Mesodermal cell (in vitro differentiated cells): Measurements from ENCODE around the gene PIEZO1.
"Not testable (repeated sequence)": the region's sequence is repeated elsewhere in the genome, so short reads cannot be mapped to it uniquely, and the experiment has no call there.

Experiments
- H3K27ac ChIP-seq: 2 replicates; pipeline ENCODE4 v1.7.0; 2013; ENCODE audit warnings: mild to moderate bottlenecking, low read depth, low read length, moderate library complexity; ENCODE audit not compliant: severe bottlenecking
- H3K36me3 ChIP-seq: 2 replicates; pipeline ENCODE4 v1.7.1; 2013; ENCODE audit warnings: mild to moderate bottlenecking, low read length, moderate library complexity; ENCODE audit not compliant: control insufficient read depth, insufficient read depth
- H3K4me1 ChIP-seq: one replicate; pipeline ENCODE4 v1.7.1; 2013; ENCODE audit warnings: mild to moderate bottlenecking, low read length; ENCODE audit not compliant: insufficient read depth, control insufficient read depth, poor library complexity, severe bottlenecking
- H3K4me3 ChIP-seq: 2 replicates; pipeline ENCODE4 v1.7.0; 2013; ENCODE audit warnings: low read length, control low read depth, mild to moderate bottlenecking; ENCODE audit not compliant: insufficient read depth, poor library complexity, severe bottlenecking; ENCODE audit errors: extremely low read depth
- H3K9me3 ChIP-seq: 2 replicates; pipeline ENCODE4 v1.7.1; 2013; ENCODE audit warnings: mild to moderate bottlenecking, low read length, moderate library complexity; ENCODE audit not compliant: control insufficient read depth
- WGBS, 2 experiments: methylation state at CpG; one replicate each; pipeline ENCODE4 v1.1.5; 2013; ENCODE audit warnings: missing lambda C conversion rate in 2 of 2; ENCODE audit not compliant: insufficient coverage in 2 of 2; 5-methylcytosine and 5-hydroxymethylcytosine counted together

PIEZO1 gene

DNA sequence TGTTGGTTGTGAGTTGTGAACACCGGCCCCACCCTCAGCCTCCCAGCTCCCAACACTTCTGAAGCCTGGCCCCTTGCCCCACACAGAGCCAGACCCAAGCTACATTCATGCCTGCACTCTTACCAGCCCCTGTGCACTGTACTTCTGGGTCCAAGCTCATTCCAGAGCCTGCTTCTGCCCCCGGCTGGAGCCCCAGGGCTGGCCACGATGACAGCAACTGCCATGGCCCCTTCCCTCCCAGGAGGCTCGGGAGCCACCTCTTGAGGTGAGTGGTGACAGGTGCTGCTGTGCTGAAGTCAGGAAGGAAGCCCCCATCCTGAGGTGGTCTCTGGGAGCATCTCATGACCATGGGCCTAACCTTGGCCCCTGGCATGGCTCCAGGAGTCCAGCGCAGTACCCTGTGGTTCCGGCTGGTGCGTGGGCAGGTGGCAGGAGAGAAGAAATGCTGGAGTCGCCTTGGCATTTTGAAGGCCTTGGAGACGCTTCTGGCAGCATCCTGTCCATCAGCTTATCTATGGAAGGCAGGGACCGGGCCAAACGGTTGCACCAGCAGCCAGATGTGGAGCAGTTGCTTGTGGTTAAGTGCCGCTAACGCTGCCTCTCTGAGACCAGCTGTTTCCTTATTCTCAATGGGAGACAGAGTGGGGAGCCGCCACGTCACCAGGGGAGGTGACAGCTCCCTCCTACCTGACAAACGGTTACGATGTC lies 14.7 kb upstream of the PIEZO1 start:
- H3K4me1 ChIP-seq, result peaks cover under 1% of the 10 kb centered on the region
- no peak overlapping the region for H3K4me3 ChIP-seq
- H3K27ac ChIP-seq, result no peak overlapping the region
- 91 to 92% methylated on average over 15 to 16 of the region's 17 CpGs for WGBS, 2 experiments
- H3K9me3 ChIP-seq, result no peaks in the 10 kb centered on the region
- H3K36me3 ChIP-seq, result no peaks in the 10 kb centered on the region

DNA sequence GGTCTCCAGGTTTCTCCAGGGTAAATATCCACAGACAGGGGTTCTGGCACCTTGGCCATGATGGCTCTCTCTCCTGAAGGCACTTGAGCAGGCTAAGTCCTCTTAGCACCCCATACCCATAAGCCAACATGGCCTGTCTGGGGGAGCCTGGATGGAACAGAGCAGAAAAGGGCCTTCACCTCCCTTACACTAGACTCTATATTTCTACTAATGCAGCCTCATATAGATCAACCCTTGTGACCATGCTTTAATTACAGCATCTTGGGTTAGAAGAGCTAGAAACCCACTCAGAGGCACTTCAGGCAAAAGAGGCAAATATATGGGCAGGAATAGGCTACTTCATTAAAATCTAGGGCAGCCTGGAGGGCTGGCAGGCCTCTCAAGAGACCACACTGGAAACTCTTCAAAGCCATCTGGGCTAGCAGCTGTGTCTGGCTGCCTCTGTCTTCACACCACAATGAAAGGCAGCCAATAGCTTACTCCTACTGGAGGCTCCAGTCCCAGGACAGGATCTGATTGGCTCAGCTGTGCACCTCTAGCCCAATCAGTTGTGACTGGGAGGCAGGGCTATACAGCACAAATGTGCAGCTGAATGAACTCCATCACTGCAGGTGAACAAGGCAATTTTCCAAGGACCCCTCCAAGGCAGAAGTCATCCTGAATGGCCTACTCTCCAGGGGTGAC lies 13.9 kb upstream of the PIEZO1 start:
- Histone ChIP-seq H3K36me3 (no peaks in the 10 kb centered on the region), H3K27ac (no peak overlapping the region), H3K4me3 (no peak overlapping the region), H3K4me1 (no peaks in the 10 kb centered on the region), H3K9me3 (no peaks in the 10 kb centered on the region)

DNA sequence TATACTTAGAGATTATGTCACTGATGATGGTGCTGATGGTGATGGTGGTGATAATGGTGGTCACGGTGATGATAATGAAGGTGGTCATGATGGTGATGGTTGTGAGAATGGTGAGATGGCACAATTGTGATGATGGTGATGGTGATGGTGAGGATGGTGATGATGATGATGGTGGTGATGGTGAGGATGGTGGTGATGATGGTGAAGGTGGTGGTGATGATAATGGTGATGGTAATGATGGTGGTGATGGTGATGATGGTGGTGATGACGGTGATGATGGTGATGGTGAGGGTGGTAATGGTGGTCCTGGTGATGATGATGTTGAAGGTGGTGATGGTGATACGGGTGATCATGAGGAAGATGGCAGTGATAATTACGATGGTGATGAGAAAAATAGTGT lies 13.1 kb upstream of the PIEZO1 start:
- WGBS, 2 experiments, result 87 to 98% methylated on average over 4 of the region's 4 CpGs
- no peaks in the 10 kb centered on the region for H3K36me3 ChIP-seq
- H3K4me1 ChIP-seq, result no peaks in the 10 kb centered on the region
- H3K9me3 ChIP-seq, result no peaks in the 10 kb centered on the region
- H3K4me3 ChIP-seq, result no peak overlapping the region
- no peak overlapping the region for H3K27ac ChIP-seq

DNA sequence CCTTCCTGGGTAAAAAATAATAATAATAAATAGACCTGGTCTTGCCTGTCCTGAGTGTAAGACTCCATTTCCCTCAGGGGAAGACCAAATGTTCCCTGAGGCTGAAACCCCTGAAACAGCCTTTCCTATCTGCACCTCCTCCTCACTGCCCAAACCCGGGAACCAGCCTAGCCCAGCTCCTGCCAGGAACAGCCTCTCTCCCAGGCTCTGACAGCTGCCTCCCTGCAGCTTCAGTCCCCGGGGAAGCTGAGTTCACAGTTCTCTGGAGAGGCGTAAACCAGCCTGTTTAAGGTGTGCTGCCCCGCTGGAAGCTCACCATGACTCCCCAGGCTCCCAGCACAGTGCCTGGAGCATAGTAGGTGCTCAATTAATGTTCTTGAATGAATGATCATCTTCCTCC lies 11.3 kb upstream of the PIEZO1 start:
- Histone ChIP-seq H3K9me3 (no peaks in the 10 kb centered on the region), H3K4me1 (peaks cover 7% of the 10 kb centered on the region)
- no CpG with 5 or more reads among the region's 4 CpGs for WGBS, 2 experiments

DNA sequence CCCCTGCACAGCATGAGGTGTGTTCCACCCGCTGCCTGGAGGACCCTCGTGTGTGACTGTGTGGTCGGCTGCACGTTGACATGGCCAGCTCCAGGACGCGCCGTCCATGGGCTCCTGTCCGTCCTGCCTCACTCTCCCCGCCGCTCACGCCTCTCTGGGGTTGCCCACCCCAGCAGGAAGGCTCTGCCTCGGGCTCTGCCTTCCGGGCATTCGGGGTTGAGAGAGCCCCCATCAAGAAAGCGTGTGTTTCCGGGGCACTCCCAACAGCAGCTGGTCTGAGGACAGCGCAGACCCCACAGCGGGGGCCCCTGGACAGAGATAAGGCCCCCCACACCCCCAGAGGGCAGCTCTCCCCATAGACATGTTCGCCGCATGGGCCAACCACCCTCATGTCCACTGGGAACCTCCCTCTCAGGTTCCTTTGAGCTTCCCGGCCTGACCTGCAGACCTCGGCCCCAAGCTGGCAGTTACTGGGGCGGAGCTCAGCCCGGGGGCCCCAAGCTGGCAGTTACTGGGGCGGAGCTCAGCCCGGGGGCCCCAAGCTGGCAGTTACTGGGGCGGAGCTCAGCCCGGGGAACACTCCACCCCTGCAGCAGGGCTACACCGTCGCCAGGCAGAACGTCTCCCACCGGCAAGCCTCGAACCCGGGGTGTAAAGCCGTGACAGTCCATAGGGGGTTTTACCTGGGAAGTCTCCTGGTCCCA lies 8.4 kb upstream of the PIEZO1 start:
- Histone ChIP-seq H3K36me3 (no peaks in the 10 kb centered on the region), H3K4me3 (no peak overlapping the region), H3K27ac (no peak overlapping the region), H3K4me1 (peaks cover 10% of the 10 kb centered on the region), H3K9me3 (no peaks in the 10 kb centered on the region)
- WGBS, 2 experiments, result 78% methylated on average over 23 to 32 of the region's 35 CpGs

More for the DNA sequence above, 11.3 kb upstream of the PIEZO1 start:
- Histone ChIP-seq H3K27ac (no peak overlapping the region), H3K4me3 (no peak overlapping the region), H3K36me3 (no peaks in the 10 kb centered on the region)

DNA sequence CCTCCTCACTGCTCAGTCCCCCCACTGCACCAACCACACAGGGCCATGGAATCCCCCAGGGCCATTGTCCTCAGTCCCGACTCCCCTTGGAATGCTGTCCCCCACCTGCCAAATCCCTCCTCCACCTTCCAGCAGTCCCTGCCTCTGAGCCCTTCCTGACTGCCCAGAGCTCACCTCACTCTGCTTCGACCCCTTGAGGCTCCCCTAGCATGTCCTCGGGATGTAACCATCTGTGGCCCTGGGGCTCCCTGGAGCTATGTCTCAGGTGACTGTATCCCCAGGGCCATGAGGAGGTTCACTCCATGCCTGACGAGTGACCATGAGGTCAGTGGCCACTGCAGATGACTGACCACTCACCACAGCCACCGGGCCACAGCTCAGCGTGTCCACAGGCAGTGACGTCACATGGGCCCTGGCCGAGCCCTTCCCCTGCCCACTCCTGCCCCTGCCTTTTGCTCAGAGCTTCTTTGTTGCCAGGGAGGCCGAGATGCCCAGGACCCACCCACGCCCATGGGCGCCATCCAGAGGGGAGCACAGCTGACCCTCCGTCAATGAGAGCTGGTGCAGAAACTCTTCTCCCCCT lies 7.7 kb upstream of the PIEZO1 start:
- H3K27ac ChIP-seq, result no peak overlapping the region
- H3K36me3 ChIP-seq, result no peaks in the 10 kb centered on the region
- H3K4me1 ChIP-seq, result peaks cover 10% of the 10 kb centered on the region
- no peak overlapping the region for H3K4me3 ChIP-seq
- no peaks in the 10 kb centered on the region for H3K9me3 ChIP-seq
- WGBS, 2 experiments, result 88 to 93% methylated on average over 10 to 12 of the region's 12 CpGs

DNA sequence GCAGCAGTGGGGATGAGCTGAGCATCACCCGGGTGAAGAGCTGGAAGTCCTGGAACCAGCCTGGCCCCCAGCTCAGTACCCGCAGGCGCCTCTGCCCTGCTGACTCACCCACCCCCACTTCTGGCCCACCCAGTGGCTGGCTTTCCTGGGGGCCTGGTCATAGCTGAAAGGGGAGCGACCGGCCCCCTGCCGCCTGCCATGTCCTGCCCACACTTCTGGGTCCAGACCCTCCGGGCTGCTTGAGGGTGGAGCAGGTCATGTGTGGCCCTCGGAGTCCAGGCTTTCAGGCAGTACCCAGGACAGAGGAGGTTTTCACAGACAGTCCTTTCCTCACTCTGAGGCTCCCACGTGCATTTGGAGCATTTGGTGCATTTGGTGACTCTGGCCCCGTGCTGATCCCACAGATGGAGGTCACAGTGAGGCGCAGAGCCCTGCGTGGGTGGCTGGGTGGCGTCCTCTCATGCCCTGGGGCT lies 7.1 kb upstream of the PIEZO1 start:
- Histone ChIP-seq H3K4me3 (no peak overlapping the region), H3K27ac (no peak overlapping the region), H3K9me3 (no peaks in the 10 kb centered on the region), H3K36me3 (no peaks in the 10 kb centered on the region), H3K4me1 (peaks cover 10% of the 10 kb centered on the region)
- WGBS, 2 experiments, result 82 to 83% methylated on average over 10 to 12 of the region's 13 CpGs

DNA sequence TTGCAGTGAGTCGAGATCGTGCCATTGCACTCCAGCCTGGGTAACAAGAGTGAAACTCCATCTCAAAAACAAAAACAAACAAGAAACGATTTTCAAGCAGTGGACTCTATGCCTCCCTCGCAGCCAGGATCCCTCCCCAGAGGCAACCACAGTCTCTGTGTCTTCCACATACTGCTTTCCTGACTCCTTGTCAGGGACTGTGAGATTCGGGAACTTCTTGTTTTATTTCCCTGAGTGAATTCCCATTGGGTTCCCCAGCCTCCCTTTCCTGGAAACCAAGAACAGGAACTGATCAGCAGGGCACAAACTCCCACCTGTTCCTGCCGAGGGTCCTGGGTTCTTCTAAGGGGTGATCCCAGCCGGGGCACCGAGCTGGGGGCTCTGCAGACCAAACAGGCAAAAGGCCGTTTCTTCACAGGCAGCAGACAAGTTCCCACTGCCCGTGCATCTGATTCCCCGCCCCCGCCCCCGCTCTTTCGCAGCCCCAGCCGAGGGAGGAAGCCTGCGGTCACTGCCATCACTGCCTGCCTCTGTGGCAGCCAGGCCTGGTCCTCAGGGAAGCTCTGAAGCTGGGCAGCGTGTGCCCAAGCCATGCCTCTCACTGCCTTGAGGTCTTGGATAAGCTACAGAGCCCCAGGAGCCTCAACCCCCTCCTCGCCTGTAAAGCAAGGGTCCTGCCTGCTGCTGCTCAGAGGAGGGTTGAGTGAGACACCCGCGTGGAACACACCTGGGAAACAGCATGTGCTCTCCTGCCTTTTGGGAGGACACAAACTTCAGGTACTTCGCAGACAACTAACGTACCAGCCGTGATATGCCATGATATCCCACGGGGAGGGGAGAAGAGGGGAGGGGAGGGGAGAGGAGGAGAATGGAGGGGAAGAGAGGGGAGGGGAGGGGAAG lies 5.5 kb upstream of the PIEZO1 start:
- no peaks in the 10 kb centered on the region for H3K36me3 ChIP-seq
- H3K4me1 ChIP-seq, result peaks cover 11% of the 10 kb centered on the region
- no peaks in the 10 kb centered on the region for H3K9me3 ChIP-seq
- H3K27ac ChIP-seq, result no peak overlapping the region
- no peak overlapping the region for H3K4me3 ChIP-seq
- WGBS, 2 experiments, result 32 to 38% methylated on average over 13 to 16 of the region's 24 CpGs

DNA sequence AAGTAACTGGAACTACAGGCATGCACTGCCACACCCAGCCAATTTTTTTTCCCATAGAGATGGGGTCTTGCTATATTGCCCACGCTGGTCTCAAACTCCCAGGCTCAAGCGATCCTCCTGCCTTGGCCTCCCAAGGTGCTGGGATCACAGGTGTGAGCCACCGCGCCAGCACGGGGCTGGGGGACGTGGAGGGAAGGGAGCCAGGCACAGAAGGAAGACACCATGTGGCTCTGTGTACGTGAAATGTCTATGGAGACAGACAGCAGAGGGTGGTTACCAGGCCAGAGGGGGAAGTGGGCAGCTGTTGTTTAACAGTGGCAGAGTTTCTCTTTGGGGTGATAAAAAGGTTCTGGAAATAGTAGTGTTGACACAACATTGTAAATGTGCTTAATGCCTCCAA lies 4.6 kb upstream of the PIEZO1 start:
- WGBS, 2 experiments, result 89 to 98% methylated on average over 6 of the region's 7 CpGs
- H3K4me1 ChIP-seq, result peaks cover 13% of the 10 kb centered on the region
- H3K36me3 ChIP-seq, result no peaks in the 10 kb centered on the region
- no peak overlapping the region for H3K27ac ChIP-seq
- H3K9me3 ChIP-seq, result no peaks in the 10 kb centered on the region
- no peak overlapping the region for H3K4me3 ChIP-seq

DNA sequence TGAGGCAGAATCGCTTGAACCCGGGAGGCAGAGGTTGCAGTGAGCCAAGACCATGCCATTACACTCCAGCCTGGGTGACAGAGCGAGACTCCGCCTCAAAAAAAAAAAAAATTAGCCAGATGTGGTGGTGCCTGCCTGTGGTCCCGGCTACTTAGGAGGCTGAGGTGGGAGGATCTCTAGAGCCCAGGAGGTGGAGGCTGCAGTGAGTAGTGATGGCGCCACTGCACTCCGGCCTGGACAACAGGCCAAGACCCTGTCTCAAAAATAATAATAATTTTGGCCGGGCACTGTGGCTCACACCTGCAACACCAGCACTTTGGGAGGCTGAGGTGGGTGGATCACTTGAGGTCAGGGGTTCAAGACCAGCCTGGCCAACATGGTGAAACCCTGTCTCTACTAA lies 3.7 kb upstream of the PIEZO1 start:
- 90 to 93% methylated on average over 6 of the region's 8 CpGs for WGBS, 2 experiments

More for the DNA sequence above, 3.7 kb upstream of the PIEZO1 start:
- H3K4me3 ChIP-seq, H3K36me3 ChIP-seq, H3K27ac ChIP-seq, H3K9me3 ChIP-seq: not testable (repeated sequence)
- peaks cover 15% of the 10 kb centered on the region for H3K4me1 ChIP-seq
